ENCODE data around the gene NUBP2. TPM values are rescaled to one million over a fixed set of nuclear protein-coding genes. Genes with fewer than 3 reads are reported as not detected.

Gene NUBP2
- total RNA-seq, 1 experiment from 2014 or later: 89.2 TPM

DNA sequence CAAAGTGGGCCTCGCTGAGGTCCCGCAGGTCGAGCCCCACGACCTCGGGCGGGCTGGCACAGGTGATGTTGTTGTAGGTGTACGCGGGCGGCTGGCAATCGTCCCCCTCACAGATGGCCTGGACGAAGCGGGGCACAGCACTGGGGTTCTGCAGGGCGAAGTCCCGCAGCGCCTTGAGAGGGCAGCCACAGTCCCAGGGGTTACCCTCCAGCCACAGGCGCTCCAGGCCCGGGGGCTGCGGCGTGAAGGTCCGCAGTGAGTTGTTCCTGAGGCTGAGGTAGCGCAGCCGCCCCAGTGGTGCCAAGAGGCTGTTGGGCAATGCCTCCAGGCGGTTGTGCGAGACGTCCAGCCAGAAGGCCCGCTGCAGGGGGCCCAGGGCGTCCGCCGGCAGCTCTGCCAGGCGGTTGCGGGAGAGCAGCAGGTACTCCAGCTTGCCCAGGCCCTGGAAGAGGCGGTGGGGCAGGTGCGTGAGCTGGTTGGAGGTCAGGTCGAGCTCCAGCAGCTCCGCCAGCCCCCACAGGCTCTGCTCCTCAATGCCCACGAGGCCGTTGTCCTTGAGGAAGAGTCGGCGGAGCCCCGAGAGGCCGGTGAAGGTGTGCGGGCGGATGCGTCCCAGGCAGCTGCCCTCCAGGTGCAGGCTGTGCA, 8.0 kb downstream of the NUBP2 start (continued):
- TF ChIP-seq, protein P1, sequence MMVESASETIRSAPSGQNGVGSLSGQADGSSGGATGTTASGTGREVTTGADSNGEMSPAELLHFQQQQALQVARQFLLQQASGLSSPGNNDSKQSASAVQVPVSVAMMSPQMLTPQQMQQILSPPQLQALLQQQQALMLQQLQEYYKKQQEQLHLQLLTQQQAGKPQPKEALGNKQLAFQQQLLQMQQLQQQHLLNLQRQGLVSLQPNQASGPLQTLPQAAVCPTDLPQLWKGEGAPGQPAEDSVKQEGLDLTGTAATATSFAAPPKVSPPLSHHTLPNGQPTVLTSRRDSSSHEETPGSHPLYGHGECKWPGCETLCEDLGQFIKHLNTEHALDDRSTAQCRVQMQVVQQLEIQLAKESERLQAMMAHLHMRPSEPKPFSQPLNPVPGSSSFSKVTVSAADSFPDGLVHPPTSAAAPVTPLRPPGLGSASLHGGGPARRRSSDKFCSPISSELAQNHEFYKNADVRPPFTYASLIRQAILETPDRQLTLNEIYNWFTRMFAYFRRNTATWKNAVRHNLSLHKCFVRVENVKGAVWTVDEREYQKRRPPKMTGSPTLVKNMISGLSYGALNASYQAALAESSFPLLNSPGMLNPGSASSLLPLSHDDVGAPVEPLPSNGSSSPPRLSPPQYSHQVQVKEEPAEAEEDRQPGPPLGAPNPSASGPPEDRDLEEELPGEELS (CRISPR knock-in tag; IDR thresholded peaks at IDR 0.05): no peak
- no peak for TF ChIP-seq ATF1 (CRISPR knock-in tag; IDR thresholded peaks at IDR 0.05)
- no peak for TF ChIP-seq ELF4 (CRISPR knock-in tag; IDR thresholded peaks at IDR 0.05; ENCODE audit: low read depth)
- TF ChIP-seq, protein P2, sequence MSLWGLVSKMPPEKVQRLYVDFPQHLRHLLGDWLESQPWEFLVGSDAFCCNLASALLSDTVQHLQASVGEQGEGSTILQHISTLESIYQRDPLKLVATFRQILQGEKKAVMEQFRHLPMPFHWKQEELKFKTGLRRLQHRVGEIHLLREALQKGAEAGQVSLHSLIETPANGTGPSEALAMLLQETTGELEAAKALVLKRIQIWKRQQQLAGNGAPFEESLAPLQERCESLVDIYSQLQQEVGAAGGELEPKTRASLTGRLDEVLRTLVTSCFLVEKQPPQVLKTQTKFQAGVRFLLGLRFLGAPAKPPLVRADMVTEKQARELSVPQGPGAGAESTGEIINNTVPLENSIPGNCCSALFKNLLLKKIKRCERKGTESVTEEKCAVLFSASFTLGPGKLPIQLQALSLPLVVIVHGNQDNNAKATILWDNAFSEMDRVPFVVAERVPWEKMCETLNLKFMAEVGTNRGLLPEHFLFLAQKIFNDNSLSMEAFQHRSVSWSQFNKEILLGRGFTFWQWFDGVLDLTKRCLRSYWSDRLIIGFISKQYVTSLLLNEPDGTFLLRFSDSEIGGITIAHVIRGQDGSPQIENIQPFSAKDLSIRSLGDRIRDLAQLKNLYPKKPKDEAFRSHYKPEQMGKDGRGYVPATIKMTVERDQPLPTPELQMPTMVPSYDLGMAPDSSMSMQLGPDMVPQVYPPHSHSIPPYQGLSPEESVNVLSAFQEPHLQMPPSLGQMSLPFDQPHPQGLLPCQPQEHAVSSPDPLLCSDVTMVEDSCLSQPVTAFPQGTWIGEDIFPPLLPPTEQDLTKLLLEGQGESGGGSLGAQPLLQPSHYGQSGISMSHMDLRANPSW (CRISPR knock-in tag; conservative IDR thresholded peaks at IDR 0.05; ENCODE audit: low read depth): no peak
- TF ChIP-seq ZNF219 (CRISPR knock-in tag; IDR thresholded peaks at IDR 0.05; ENCODE audit: borderline replicate concordance): no peak
- no peak for TF ChIP-seq USF1 (CRISPR knock-in tag; IDR thresholded peaks at IDR 0.05)
- no peak for TF ChIP-seq ZNF263 (CRISPR knock-in tag; IDR thresholded peaks at IDR 0.05; ENCODE audit: low read depth)
- TF ChIP-seq, protein P3, sequence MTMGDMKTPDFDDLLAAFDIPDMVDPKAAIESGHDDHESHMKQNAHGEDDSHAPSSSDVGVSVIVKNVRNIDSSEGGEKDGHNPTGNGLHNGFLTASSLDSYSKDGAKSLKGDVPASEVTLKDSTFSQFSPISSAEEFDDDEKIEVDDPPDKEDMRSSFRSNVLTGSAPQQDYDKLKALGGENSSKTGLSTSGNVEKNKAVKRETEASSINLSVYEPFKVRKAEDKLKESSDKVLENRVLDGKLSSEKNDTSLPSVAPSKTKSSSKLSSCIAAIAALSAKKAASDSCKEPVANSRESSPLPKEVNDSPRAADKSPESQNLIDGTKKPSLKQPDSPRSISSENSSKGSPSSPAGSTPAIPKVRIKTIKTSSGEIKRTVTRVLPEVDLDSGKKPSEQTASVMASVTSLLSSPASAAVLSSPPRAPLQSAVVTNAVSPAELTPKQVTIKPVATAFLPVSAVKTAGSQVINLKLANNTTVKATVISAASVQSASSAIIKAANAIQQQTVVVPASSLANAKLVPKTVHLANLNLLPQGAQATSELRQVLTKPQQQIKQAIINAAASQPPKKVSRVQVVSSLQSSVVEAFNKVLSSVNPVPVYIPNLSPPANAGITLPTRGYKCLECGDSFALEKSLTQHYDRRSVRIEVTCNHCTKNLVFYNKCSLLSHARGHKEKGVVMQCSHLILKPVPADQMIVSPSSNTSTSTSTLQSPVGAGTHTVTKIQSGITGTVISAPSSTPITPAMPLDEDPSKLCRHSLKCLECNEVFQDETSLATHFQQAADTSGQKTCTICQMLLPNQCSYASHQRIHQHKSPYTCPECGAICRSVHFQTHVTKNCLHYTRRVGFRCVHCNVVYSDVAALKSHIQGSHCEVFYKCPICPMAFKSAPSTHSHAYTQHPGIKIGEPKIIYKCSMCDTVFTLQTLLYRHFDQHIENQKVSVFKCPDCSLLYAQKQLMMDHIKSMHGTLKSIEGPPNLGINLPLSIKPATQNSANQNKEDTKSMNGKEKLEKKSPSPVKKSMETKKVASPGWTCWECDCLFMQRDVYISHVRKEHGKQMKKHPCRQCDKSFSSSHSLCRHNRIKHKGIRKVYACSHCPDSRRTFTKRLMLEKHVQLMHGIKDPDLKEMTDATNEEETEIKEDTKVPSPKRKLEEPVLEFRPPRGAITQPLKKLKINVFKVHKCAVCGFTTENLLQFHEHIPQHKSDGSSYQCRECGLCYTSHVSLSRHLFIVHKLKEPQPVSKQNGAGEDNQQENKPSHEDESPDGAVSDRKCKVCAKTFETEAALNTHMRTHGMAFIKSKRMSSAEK (CRISPR knock-in tag; IDR thresholded peaks at IDR 0.05; ENCODE audit: borderline replicate concordance): no peak
- no peak for TF ChIP-seq JAZF1 (CRISPR knock-in tag; IDR thresholded peaks at IDR 0.05)
- TF ChIP-seq FOXJ3 (CRISPR knock-in tag; IDR thresholded peaks at IDR 0.05; ENCODE audit: borderline replicate concordance): no peak
- TF ChIP-seq, protein P4, sequence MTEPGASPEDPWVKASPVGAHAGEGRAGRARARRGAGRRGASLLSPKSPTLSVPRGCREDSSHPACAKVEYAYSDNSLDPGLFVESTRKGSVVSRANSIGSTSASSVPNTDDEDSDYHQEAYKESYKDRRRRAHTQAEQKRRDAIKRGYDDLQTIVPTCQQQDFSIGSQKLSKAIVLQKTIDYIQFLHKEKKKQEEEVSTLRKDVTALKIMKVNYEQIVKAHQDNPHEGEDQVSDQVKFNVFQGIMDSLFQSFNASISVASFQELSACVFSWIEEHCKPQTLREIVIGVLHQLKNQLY (CRISPR knock-in tag; IDR thresholded peaks at IDR 0.05): no peak
- no peak for TF ChIP-seq NR2C2 (CRISPR knock-in tag; IDR thresholded peaks at IDR 0.05)
- TF ChIP-seq, protein P5, sequence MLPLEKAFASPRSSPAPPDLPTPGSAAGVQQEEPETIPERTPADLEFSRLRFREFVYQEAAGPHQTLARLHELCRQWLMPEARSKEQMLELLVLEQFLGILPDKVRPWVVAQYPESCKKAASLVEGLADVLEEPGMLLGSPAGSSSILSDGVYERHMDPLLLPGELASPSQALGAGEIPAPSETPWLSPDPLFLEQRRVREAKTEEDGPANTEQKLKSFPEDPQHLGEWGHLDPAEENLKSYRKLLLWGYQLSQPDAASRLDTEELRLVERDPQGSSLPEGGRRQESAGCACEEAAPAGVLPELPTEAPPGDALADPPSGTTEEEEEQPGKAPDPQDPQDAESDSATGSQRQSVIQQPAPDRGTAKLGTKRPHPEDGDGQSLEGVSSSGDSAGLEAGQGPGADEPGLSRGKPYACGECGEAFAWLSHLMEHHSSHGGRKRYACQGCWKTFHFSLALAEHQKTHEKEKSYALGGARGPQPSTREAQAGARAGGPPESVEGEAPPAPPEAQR (CRISPR knock-in tag; IDR thresholded peaks at IDR 0.05): no peak
- TF ChIP-seq FOXP1 (CRISPR knock-in tag; IDR thresholded peaks at IDR 0.05; ENCODE audit: borderline replicate concordance): no peak
- no peak for TF ChIP-seq JUN (CRISPR knock-in tag; IDR thresholded peaks at IDR 0.05)
- TF ChIP-seq ESRRA (CRISPR knock-in tag; IDR thresholded peaks at IDR 0.05; ENCODE audit: borderline replicate concordance): no peak
